ENCODE measurements around the gene PAPOLA.

DNA sequence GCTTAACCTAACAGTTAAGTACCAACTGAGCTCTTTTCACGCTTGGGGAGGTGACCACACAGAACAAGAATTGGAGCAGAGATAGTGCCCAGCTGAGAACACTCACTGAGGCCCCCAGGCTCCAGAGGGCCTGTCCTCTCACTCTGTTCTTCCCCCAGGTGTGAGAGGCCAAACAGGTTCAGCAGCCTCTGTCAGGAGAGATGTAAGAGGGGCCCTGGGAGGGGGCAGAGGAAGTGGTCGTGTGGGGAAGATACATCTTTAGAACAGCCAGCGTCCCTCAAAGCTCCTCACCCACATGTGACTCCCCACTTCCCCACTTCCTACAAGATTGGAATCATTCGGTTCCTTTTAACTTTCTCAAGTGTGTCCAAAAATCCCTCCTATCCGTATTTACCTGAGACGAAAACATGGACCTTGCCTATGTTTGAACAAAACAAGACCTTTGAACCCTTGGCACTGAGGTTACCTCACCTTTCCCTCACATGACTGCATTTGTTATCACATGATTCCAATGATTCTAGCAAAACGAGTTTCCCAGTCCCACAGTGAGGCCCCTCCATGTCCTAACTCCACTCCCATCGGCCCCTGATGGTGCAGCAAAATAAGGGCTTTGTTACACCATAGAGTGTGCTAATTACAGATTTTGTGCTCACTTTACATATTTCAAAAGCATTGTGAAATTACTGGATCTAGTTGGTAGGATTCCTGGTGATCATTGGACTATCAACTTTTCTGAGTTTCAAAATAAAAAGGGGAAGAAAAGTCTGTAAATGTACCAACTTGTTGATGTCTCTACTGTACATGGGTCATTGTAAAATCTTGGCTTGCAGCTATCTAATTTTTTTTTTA lies 40.0 kb upstream of the PAPOLA start:
- TF ChIP-seq, protein P1, sequence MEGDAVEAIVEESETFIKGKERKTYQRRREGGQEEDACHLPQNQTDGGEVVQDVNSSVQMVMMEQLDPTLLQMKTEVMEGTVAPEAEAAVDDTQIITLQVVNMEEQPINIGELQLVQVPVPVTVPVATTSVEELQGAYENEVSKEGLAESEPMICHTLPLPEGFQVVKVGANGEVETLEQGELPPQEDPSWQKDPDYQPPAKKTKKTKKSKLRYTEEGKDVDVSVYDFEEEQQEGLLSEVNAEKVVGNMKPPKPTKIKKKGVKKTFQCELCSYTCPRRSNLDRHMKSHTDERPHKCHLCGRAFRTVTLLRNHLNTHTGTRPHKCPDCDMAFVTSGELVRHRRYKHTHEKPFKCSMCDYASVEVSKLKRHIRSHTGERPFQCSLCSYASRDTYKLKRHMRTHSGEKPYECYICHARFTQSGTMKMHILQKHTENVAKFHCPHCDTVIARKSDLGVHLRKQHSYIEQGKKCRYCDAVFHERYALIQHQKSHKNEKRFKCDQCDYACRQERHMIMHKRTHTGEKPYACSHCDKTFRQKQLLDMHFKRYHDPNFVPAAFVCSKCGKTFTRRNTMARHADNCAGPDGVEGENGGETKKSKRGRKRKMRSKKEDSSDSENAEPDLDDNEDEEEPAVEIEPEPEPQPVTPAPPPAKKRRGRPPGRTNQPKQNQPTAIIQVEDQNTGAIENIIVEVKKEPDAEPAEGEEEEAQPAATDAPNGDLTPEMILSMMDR (IDR thresholded peaks at IDR 0.05), result no peak
- TF ChIP-seq POLR2A (IDR thresholded peaks at IDR 0.05), result no peak
